GM12878 (cell line): Measurements from ENCODE around the gene CNOT3.

Experiments
- CTCF ChIP-seq, 3 experiments: IDR thresholded peaks in 2 of 3; conservative IDR thresholded peaks in 1 of 3; 2 replicates each; pipeline ENCODE4 v1.5.1; 2011; ENCODE audit warnings: low read depth in 3 of 3, low read length in 3 of 3, mild to moderate bottlenecking in 3 of 3, control low read depth in 2 of 3, moderate library complexity in 2 of 3, inconsistent platforms in 1 of 3, mixed read lengths in 1 of 3; ENCODE audit not compliant: control insufficient read depth in 2 of 3, insufficient read depth in 1 of 3; ENCODE audit errors: extremely low read depth in 1 of 3
- EZH2 ChIP-seq: IDR thresholded peaks from 2 replicates; pipeline ENCODE4 v1.6.1; 2012; ENCODE audit warnings: low read depth, mild to moderate bottlenecking, control low read depth, inconsistent platforms, low read length, borderline replicate concordance; ENCODE audit not compliant: control insufficient read depth
- HDAC2 ChIP-seq: fragments of 200-600 bp; sonication (generic); IDR thresholded peaks from 2 replicates; pipeline ENCODE4 v1.6.1; 2017
- NR2C2 ChIP-seq: IDR thresholded peaks from 2 replicates; pipeline ENCODE4 v1.6.1; 2011; ENCODE audit warnings: borderline replicate concordance, low read depth; ENCODE audit not compliant: control insufficient read depth, insufficient read length
- POLR2A ChIP-seq: IDR thresholded peaks from 2 replicates; pipeline ENCODE4 v1.6.1; 2011; ENCODE audit warnings: low read depth, mild to moderate bottlenecking, low read length
- POLR2AphosphoS5 ChIP-seq: IDR thresholded peaks from 2 replicates; pipeline ENCODE4 v1.6.1; 2011; ENCODE audit warnings: mild to moderate bottlenecking, low read length, inconsistent platforms
- RAD21 ChIP-seq: IDR thresholded peaks from 2 replicates; pipeline ENCODE4 v1.6.1; 2011; ENCODE audit warnings: mild to moderate bottlenecking, low read depth, low read length, moderate library complexity; ENCODE audit not compliant: insufficient read depth
- SMAD1 ChIP-seq: fragments of 450-650 bp; IDR thresholded peaks from 2 replicates; pipeline ENCODE4 v1.6.1; 2018; ENCODE audit warnings: mild to moderate bottlenecking, low read depth; ENCODE audit not compliant: partially characterized antibody
- USF2 ChIP-seq: IDR thresholded peaks from 2 replicates; pipeline ENCODE4 v1.6.1; 2011; ENCODE audit warnings: low read depth, low read length, improper control_type of control experiment, borderline replicate concordance
- TF ChIP-seq, protein P1 (sequence below): fragments of 450-650 bp; IDR thresholded peaks from 2 replicates; pipeline ENCODE4 v1.6.1; 2016; ENCODE audit warnings: mild to moderate bottlenecking

- TF ChIP-seq SMAD1, result no peak
- no peak for TF ChIP-seq RAD21
- peak in 2 of 3 experiments; percentile 10 to 20; a peak in 1 of 6 replicates for TF ChIP-seq CTCF (IDR thresholded peaks at IDR 0.05 in 2 of 3, conservative IDR thresholded peaks at IDR 0.05 in 1 of 3; ENCODE audit: control insufficient read depth in 2 of 3, extremely low read depth in 1 of 3, insufficient read depth in 1 of 3, low read depth in 3 of 3, low read length in 3 of 3)
- TF ChIP-seq USF2, result no peak
- TF ChIP-seq, protein P1, sequence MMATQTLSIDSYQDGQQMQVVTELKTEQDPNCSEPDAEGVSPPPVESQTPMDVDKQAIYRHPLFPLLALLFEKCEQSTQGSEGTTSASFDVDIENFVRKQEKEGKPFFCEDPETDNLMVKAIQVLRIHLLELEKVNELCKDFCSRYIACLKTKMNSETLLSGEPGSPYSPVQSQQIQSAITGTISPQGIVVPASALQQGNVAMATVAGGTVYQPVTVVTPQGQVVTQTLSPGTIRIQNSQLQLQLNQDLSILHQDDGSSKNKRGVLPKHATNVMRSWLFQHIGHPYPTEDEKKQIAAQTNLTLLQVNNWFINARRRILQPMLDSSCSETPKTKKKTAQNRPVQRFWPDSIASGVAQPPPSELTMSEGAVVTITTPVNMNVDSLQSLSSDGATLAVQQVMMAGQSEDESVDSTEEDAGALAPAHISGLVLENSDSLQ, result no peak
- TF ChIP-seq EZH2, result no peak
- no peak for TF ChIP-seq POLR2AphosphoS5
- no peak for TF ChIP-seq HDAC2
- no peak for TF ChIP-seq POLR2A
- TF ChIP-seq NR2C2, result no peak
Measured at GRCh38 chr19:54172471-54173358, 35.2 kb downstream of the CNOT3 start, which contains the start of gene TMC4.
